Activated T-helper 17 cell treated with anti-CD3 and anti-CD28 coated beads, Interleukin-2, amount 50 U/mL, for 72 hours (primary cell): ENCODE data around the gene SLC25A40. TPM values are rescaled to one million over a fixed set of nuclear protein-coding genes. Genes with fewer than 3 reads are reported as not detected.
A peak's percentile ranks its signal among the peaks of the same experiment; 100 is the strongest.
"Not testable (repeated sequence)": the region's sequence is repeated elsewhere in the genome, so short reads cannot be mapped to it uniquely, and the experiment has no call there.

Source experiments
- ATAC-seq: fragments of 150-1000 bp; cut with Tn5 transposase; replicated peaks from 2 replicates; pipeline ENCODE4 v1.10.0; 2021; ENCODE audit warnings: mild to moderate bottlenecking, moderate library complexity
- H3K27ac Mint-ChIP-seq: one replicate; pipeline ENCODE4 v1.8.0; 2022; ENCODE audit warnings: mixed read lengths
- H3K27me3 Mint-ChIP-seq: one replicate; pipeline ENCODE4 v1.8.0; 2022; ENCODE audit warnings: mixed read lengths
- H3K36me3 Mint-ChIP-seq: one replicate; pipeline ENCODE4 v1.8.0; 2022; ENCODE audit warnings: low read depth, mild to moderate bottlenecking, mixed read lengths
- H3K4me1 Mint-ChIP-seq: one replicate; pipeline ENCODE4 v1.8.0; 2022; ENCODE audit warnings: mixed read lengths
- H3K4me3 Mint-ChIP-seq: one replicate; pipeline ENCODE4 v1.8.0; 2022; ENCODE audit warnings: mild to moderate bottlenecking, mixed read lengths
- H3K9me3 Mint-ChIP-seq: one replicate; pipeline ENCODE4 v1.8.0; 2022; ENCODE audit warnings: mixed read lengths
- total RNA-seq, 2 donors: library from RNA; stranded (reverse); gene quantifications; one replicate each; pipeline ENCODE4 v1.2.3, GENCODE V29; 2022

The SLC25A40 gene
- total RNA-seq, 2 donors from 2014 or later = 45.1 to 47.1 TPM

GRCh38 chr7:87878208-87878735, 2.1 kb upstream of the SLC25A40 start:
- Mint-ChIP-seq H3K27ac (peak overlapping the region; percentile 96), H3K4me1 (peaks cover 36% of the 10 kb centered on the region), H3K9me3 (no peaks in the 10 kb centered on the region), H3K4me3 (peak overlapping the region; percentile 80), H3K27me3 (no peaks in the 10 kb centered on the region), H3K36me3 (peaks cover 74% of the 10 kb centered on the region)
- ATAC-seq = no peak

GRCh38 chr7:87877366-87878040, 1.3 kb upstream of the SLC25A40 start:
- ATAC-seq = no peak
- H3K4me1 Mint-ChIP-seq = peaks cover 35% of the 10 kb centered on the region
- peak overlapping the region; percentile 96 for H3K27ac Mint-ChIP-seq
- peak overlapping the region; percentile 80 for H3K4me3 Mint-ChIP-seq
- H3K9me3 Mint-ChIP-seq = no peaks in the 10 kb centered on the region
- H3K27me3 Mint-ChIP-seq = no peaks in the 10 kb centered on the region
- peaks cover 73% of the 10 kb centered on the region for H3K36me3 Mint-ChIP-seq

- no peaks in the 10 kb centered on the region for H3K27me3 Mint-ChIP-seq
- peak overlapping the region; percentile 80 for H3K4me3 Mint-ChIP-seq
- H3K4me1 Mint-ChIP-seq = peaks cover 34% of the 10 kb centered on the region
- peak; percentile 27 for ATAC-seq
- no peaks in the 10 kb centered on the region for H3K9me3 Mint-ChIP-seq
- peaks cover 73% of the 10 kb centered on the region for H3K36me3 Mint-ChIP-seq
- peak overlapping the region; percentile 96 for H3K27ac Mint-ChIP-seq
Measured at GRCh38 chr7:87876869-87877234, 692 bp upstream of the SLC25A40 start.

DNA sequence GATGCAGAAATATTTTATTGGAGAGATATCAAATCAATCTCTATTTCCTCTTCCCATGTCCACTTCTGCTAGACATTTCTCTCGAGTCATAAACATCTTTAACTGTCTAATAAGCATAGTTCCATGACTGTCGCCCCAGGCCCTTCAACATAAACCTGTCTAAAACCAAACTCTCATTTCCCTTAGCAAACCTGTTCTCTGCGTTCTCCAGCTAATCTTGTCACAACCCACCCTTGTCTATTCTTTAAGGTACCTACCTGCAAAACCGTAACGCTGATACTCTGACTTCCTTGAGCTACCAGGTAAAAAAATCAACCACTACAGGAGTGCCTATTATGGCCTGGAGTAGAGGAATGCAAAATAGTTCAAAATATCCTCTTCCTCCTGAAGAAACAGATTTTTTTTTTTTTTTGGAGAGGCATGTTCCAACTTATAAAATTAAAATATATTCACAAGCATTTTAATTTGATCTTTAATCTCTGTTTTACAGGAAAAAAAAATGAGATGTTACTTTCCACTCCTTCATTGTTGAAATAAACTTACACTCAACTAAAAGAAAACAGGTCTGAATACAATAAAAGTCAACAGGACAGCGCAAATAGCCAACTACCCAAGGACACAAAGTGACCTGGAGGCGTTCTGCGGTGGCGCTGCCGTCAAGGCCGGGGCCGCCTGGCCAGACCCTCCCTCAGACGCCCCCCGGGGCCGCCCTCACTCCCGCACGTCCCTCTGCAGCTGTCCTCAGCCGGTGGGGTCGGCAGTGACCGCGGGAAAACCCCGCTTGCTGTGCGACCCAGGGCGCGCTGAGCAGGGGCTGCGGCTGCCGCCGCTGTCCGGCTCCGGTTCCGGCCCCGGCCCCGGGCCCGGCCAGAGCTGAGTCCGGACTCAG, 765 bp downstream of the SLC25A40 start:
- peaks cover 63% of the 10 kb centered on the region for H3K36me3 Mint-ChIP-seq
- H3K9me3 Mint-ChIP-seq = no peaks in the 10 kb centered on the region
- H3K4me3 Mint-ChIP-seq = peak overlapping the region; percentile 80
- peak overlapping the region; percentile 96 for H3K27ac Mint-ChIP-seq
- ATAC-seq = peak; percentile 3
- H3K27me3 Mint-ChIP-seq = no peaks in the 10 kb centered on the region
- peaks cover 28% of the 10 kb centered on the region for H3K4me1 Mint-ChIP-seq

- Mint-ChIP-seq H3K4me3 (peak overlapping the region; percentile 80), H3K27me3 (no peaks in the 10 kb centered on the region), H3K9me3 (no peaks in the 10 kb centered on the region), H3K36me3 (peaks cover 58% of the 10 kb centered on the region), H3K27ac (peak overlapping the region; percentile 96), H3K4me1 (peaks cover 28% of the 10 kb centered on the region)
- no peak for ATAC-seq
Measured at GRCh38 chr7:87874066-87874465, 2.1 kb downstream of the SLC25A40 start.

DNA sequence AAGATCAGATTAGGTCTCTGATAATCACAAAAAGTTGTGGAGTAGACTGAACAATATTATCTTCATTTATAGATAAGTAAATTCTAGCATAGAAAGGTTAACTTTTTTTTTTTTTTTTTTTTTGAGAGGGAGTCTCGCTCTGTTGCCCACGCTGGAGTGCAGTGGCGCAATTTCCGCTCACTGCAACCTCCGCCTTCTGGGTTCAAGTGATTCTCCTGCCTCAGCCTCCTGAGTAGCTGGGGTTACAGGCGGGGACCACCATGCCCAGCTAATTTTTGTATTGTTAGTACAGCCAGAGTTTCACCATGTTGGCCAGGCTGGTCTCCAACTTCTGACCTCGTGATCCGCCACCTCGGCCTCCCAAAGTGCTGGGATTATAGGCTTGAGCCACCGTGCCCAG, 2.8 kb downstream of the SLC25A40 start:
- peaks cover 52% of the 10 kb centered on the region for H3K36me3 Mint-ChIP-seq

GRCh38 chr7:87872346-87872745, 3.8 kb downstream of the SLC25A40 start:
- peaks cover 50% of the 10 kb centered on the region for H3K36me3 Mint-ChIP-seq
- no peak overlapping the region for H3K4me3 Mint-ChIP-seq
- peaks cover 28% of the 10 kb centered on the region for H3K4me1 Mint-ChIP-seq
- ATAC-seq = no peak
- no peaks in the 10 kb centered on the region for H3K27me3 Mint-ChIP-seq
- no peak overlapping the region for H3K27ac Mint-ChIP-seq
- peaks cover under 1% of the 10 kb centered on the region for H3K9me3 Mint-ChIP-seq

More for the DNA sequence above, 2.8 kb downstream of the SLC25A40 start:
- not testable (repeated sequence) for ATAC-seq, H3K9me3 Mint-ChIP-seq, H3K27me3 Mint-ChIP-seq
- peak overlapping the region; percentile 96 for H3K27ac Mint-ChIP-seq
- H3K4me3 Mint-ChIP-seq = peak overlapping the region; percentile 80
- H3K4me1 Mint-ChIP-seq = peaks cover 28% of the 10 kb centered on the region

- no peak overlapping the region for H3K27ac Mint-ChIP-seq
- H3K4me1 Mint-ChIP-seq = peaks cover 34% of the 10 kb centered on the region
- H3K4me3 Mint-ChIP-seq = no peak overlapping the region
- H3K27me3 Mint-ChIP-seq = no peaks in the 10 kb centered on the region
- H3K9me3 Mint-ChIP-seq = peaks cover 11% of the 10 kb centered on the region
- no peak for ATAC-seq
- peaks cover 68% of the 10 kb centered on the region for H3K36me3 Mint-ChIP-seq
Measured at GRCh38 chr7:87870471-87870870, 5.7 kb downstream of the SLC25A40 start.

- H3K4me3 Mint-ChIP-seq, ATAC-seq, H3K27me3 Mint-ChIP-seq, H3K27ac Mint-ChIP-seq: not testable (repeated sequence)
- peaks cover 11% of the 10 kb centered on the region for H3K9me3 Mint-ChIP-seq
- peaks cover 45% of the 10 kb centered on the region for H3K36me3 Mint-ChIP-seq
- H3K4me1 Mint-ChIP-seq = peaks cover 11% of the 10 kb centered on the region
Measured at GRCh38 chr7:87866533-87866932, 9.6 kb downstream of the SLC25A40 start.

DNA sequence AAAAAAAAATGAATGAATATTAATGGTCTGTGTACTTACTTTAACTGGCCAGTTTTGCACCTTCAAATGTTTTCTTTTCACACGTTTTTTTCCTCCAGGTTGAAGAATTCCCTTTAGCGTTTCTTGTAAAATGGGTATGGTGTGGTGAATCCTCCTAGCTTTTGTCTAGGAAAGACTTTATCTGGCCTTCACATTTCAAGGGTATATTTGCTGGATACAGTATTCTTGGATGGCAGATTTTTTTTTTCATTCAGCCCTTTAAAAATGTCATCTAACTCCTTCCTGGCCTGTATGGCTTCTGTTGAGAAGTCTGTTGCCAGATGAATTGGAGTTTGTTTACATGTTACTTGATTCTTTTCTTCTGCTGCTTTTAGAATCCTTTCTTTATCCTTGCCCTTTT, 10.1 kb downstream of the SLC25A40 start:
- H3K27ac Mint-ChIP-seq = no peak overlapping the region
- H3K4me1 Mint-ChIP-seq = peaks cover 11% of the 10 kb centered on the region
- H3K36me3 Mint-ChIP-seq = peaks cover 44% of the 10 kb centered on the region
- no peaks in the 10 kb centered on the region for H3K27me3 Mint-ChIP-seq
- ATAC-seq = no peak
- no peak overlapping the region for H3K4me3 Mint-ChIP-seq
- peaks cover 11% of the 10 kb centered on the region for H3K9me3 Mint-ChIP-seq

DNA sequence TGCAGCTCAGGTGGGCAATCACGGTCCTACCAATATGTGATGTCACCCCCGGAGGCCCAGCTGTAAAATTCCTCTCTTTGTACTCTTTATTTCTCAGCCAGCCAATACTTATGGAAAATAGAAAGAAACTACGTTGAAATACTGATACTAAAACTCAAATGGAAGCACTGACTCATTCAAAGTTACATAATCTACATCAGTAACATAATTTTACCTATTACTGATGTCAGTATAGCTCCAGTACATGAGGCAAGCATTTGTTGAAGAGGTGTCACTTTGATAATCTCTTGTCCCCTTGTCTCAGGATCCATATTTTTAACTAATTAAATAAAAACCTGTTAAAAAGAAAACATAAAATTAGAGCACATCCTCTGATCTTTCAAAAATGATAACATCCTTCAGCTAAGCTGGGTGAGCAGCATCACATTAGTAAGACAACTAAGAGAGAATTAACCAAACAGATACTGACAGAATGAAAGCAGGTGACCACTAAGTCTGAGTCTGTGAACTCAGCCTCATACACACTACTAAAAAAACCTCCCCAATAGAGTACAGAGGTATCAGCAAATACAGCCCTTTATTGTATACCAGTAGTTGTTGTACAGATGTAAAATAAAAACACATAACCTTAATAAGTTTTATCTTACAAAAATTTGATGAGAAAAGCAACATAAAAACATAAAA, 17.6 kb downstream of the SLC25A40 start:
- Mint-ChIP-seq H3K27ac (peak overlapping the region; percentile 80), H3K4me3 (peak overlapping the region; percentile 19), H3K27me3 (no peaks in the 10 kb centered on the region), H3K36me3 (peaks cover 62% of the 10 kb centered on the region), H3K9me3 (no peaks in the 10 kb centered on the region), H3K4me1 (peaks cover 6% of the 10 kb centered on the region)
- ATAC-seq = peak; percentile 56

- no peaks in the 10 kb centered on the region for H3K27me3 Mint-ChIP-seq
- peak; percentile 72 for ATAC-seq
- no peaks in the 10 kb centered on the region for H3K9me3 Mint-ChIP-seq
- peaks cover 94% of the 10 kb centered on the region for H3K36me3 Mint-ChIP-seq
- no peak overlapping the region for H3K4me3 Mint-ChIP-seq
- H3K4me1 Mint-ChIP-seq = peaks cover 4% of the 10 kb centered on the region
- H3K27ac Mint-ChIP-seq = no peak overlapping the region
Measured at GRCh38 chr7:87853237-87853864, 22.8 kb downstream of the SLC25A40 start.

GRCh38 chr7:87852306-87852705, 23.9 kb downstream of the SLC25A40 start:
- no peaks in the 10 kb centered on the region for H3K4me1 Mint-ChIP-seq
- H3K27ac Mint-ChIP-seq = no peak overlapping the region
- no peaks in the 10 kb centered on the region for H3K27me3 Mint-ChIP-seq
- peaks cover 87% of the 10 kb centered on the region for H3K36me3 Mint-ChIP-seq
- ATAC-seq = no peak
- no peak overlapping the region for H3K4me3 Mint-ChIP-seq
- H3K9me3 Mint-ChIP-seq = no peaks in the 10 kb centered on the region
